B cell (primary cell): Measurements from ENCODE around the gene LRP2. TPM values are rescaled to one million over a fixed set of nuclear protein-coding genes. Genes with fewer than 3 reads are reported as not detected.
"Not testable (repeated sequence)": the region's sequence is repeated elsewhere in the genome, so short reads cannot be mapped to it uniquely, and the experiment has no call there.

Experiments used
- ATAC-seq: fragments of 200-7000 bp; cut with Tn5 transposase; one replicate; pipeline ENCODE4 v1.10.0; 2021; ENCODE audit warnings: low read depth, mild to moderate bottlenecking, moderate number of reproducible peaks, moderate library complexity
- CTCF ChIA-PET: fragments of 350-600 bp; sonication (Branson Sonifier 250); formaldehyde crosslinking; loops from one replicate; lab custom pipeline; 2021; ENCODE audit warnings: antibody characterized with exemption, inconsistent platforms; lab: Charles Lee
- POLR2A ChIA-PET: fragments of 350-600 bp; sonication (Branson Sonifier 250); formaldehyde crosslinking; loops from one replicate; lab custom pipeline; 2021; ENCODE audit warnings: antibody characterized with exemption; lab: Charles Lee
- DNase-seq: peaks from one replicate; pipeline ENCODE4 v3.0.0; 2013
- H2AFZ ChIP-seq: 2 replicates; pipeline ENCODE4 v1.6.1; 2012; ENCODE audit warnings: mild to moderate bottlenecking, low read depth, low read length; ENCODE audit not compliant: insufficient read depth, poor library complexity, severe bottlenecking
- H3K27ac ChIP-seq, 2 donors: 1 replicate in 1 of 2; 2 replicates in 1 of 2; pipeline ENCODE4 v1.5.1; 2012 to 2013; ENCODE audit warnings: low read length in 2 of 2, mild to moderate bottlenecking in 2 of 2, moderate library complexity in 1 of 2
- H3K27me3 ChIP-seq, 4 experiments: fragments of 200-600 bp in 1 of 4; sonication (generic) in 1 of 4; replicated peaks in 1 of 4; 1 replicate in 2 of 4; 2 replicates in 2 of 4; pipeline versions ENCODE4 v1.6.1 to v1.7.0; 2013 to 2016; ENCODE audit warnings: low read length in 3 of 4, mild to moderate bottlenecking in 2 of 4, mixed read lengths in 1 of 4, moderate library complexity in 1 of 4; ENCODE audit not compliant: insufficient read depth in 4 of 4, control insufficient read depth in 3 of 4; ENCODE audit errors: control extremely low read depth in 1 of 4
- H3K36me3 ChIP-seq, 2 experiments: replicated peaks in 1 of 2; 1 replicate in 1 of 2; 2 replicates in 1 of 2; pipeline versions ENCODE4 v1.6.1 to v1.7.1; 2013; ENCODE audit warnings: low read length in 1 of 2; ENCODE audit not compliant: insufficient read depth in 2 of 2, control insufficient read depth in 1 of 2; ENCODE audit errors: control extremely low read depth in 1 of 2, extremely low read depth in 1 of 2
- H3K4me1 ChIP-seq, 2 donors: fragments of 200-600 bp in 1 of 2; sonication (generic) in 1 of 2; 1 replicate in 1 of 2; 2 replicates in 1 of 2; pipeline versions ENCODE4 v1.5.1 to v1.6.1; 2013 to 2017; ENCODE audit warnings: low read length in 2 of 2; ENCODE audit not compliant: control insufficient read depth in 2 of 2, insufficient read depth in 2 of 2
- H3K4me2 ChIP-seq: replicated peaks from 2 replicates; pipeline ENCODE3; 2012; ENCODE audit warnings: mild to moderate bottlenecking, low read depth, low read length; ENCODE audit not compliant: poor library complexity, severe bottlenecking
- H3K4me3 ChIP-seq, 5 experiments: fragments of 200-600 bp in 1 of 5; sonication (generic) in 1 of 5; 1 replicate in 3 of 5; 2 replicates in 2 of 5; pipeline versions ENCODE4 v1.5.1 to v1.7.0; 2011 to 2016; ENCODE audit warnings: low read length in 4 of 5, mild to moderate bottlenecking in 4 of 5, low read depth in 2 of 5, control low read depth in 1 of 5, moderate library complexity in 1 of 5; ENCODE audit not compliant: insufficient read depth in 1 of 5; ENCODE audit errors: control extremely low read depth in 1 of 5, extremely low read depth in 1 of 5
- H3K79me2 ChIP-seq: fragments of 200-600 bp; sonication (generic); one replicate; pipeline ENCODE4 v1.6.0; 2016; ENCODE audit warnings: low read length; ENCODE audit not compliant: control insufficient read depth, insufficient read depth
- H3K9ac ChIP-seq: fragments of 200-600 bp; sonication (generic); 2 replicates; pipeline ENCODE4 v1.6.1; 2017; ENCODE audit warnings: mild to moderate bottlenecking, low read length, moderate library complexity
- H3K9me3 ChIP-seq, 3 donors: one replicate each; pipeline versions ENCODE4 v1.6.1 to v1.7.1; 2013; ENCODE audit warnings: low read length in 2 of 3; ENCODE audit not compliant: control insufficient read depth in 2 of 3, insufficient read depth in 1 of 3; ENCODE audit errors: control extremely low read depth in 1 of 3
- H4K20me1 ChIP-seq: 2 replicates; pipeline ENCODE4 v1.6.0; 2012; ENCODE audit warnings: mild to moderate bottlenecking, low read length; ENCODE audit not compliant: insufficient read depth, control insufficient read depth, poor library complexity, severe bottlenecking
- H3K27ac Mint-ChIP-seq: one replicate; pipeline ENCODE4 v1.8.0; 2021; ENCODE audit warnings: mixed read lengths
- H3K27me3 Mint-ChIP-seq: one replicate; pipeline ENCODE4 v1.8.0; 2021; ENCODE audit warnings: mixed read lengths
- H3K4me1 Mint-ChIP-seq: one replicate; pipeline ENCODE4 v1.8.0; 2021; ENCODE audit warnings: mixed read lengths
- H3K4me3 Mint-ChIP-seq: one replicate; pipeline ENCODE4 v1.8.0; 2021; ENCODE audit warnings: mixed read lengths
- H3K9me3 Mint-ChIP-seq: one replicate; pipeline ENCODE4 v1.8.0; 2022; ENCODE audit warnings: mixed read lengths; ENCODE audit not compliant: insufficient read depth
- EZH2 ChIP-seq: IDR thresholded peaks from 2 replicates; pipeline ENCODE4 v1.6.1; 2012; ENCODE audit warnings: borderline replicate concordance, low read depth, mild to moderate bottlenecking, moderate library complexity, low read length; ENCODE audit not compliant: insufficient read depth, poor library complexity, severe bottlenecking
- WGBS: methylation state at CpG from one replicate; pipeline ENCODE4 v1.1.5; 2013; ENCODE audit warnings: missing lambda C conversion rate; ENCODE audit not compliant: insufficient coverage; 5-methylcytosine and 5-hydroxymethylcytosine counted together
- intact Hi-C: fragments of 100-400 bp; cut with micrococcal nuclease; formaldehyde crosslinking; loops from one replicate; pipeline ENCODE4 v1.10.0; 2022
- polyA plus RNA-seq: library from polyadenylated mRNA; depleted of rRNA; stranded (reverse); fragments of >200 nt; gene quantifications from 2 replicates; pipeline ENCODE4 v1.2.3, GENCODE V29; 2012
- total RNA-seq, 2 donors: library from RNA; stranded (reverse); fragments of 120-200 nt in 1 of 2; gene quantifications; 1 replicate in 1 of 2; 2 replicates in 1 of 2; pipeline versions ENCODE4 v1.2.3 to v1.2.4, GENCODE V29; 2013 to 2022
- TF ChIP-seq, protein P1 (sequence below): fragments of 200-600 bp; IDR thresholded peaks from one replicate; pipeline ENCODE4 v1.8.0; 2022; ENCODE audit warnings: antibody characterized with exemption, mild to moderate bottlenecking

Gene LRP2
- total and polyA plus RNA-seq, 2 donors (not counting 1 experiment from before 2014, with no cell fraction given), result not detected

DNA sequence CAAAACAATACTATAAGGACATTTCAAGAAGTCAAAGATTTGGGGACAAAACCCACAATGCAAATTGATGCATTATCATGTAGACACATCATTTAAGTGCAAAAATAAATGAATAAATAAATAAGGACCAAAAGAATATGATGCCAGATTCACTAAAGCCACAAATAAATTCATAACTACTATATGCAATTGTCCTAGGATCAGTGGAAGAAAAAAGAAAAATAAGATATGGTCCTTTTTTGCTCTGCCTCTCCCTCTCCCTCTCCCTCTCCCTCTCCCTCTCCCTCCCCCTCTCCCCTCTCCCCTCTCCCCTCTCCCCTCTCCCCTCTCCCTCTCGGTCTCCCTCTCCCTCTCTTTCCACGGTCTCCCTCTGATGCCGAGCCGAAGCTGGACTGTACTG, 36.4 kb downstream of the LRP2 start:
- H3K27me3 ChIP-seq, H3K4me3 ChIP-seq, DNase-seq, H3K27ac Mint-ChIP-seq, H3K9me3 Mint-ChIP-seq, H3K4me2 ChIP-seq, ATAC-seq, POLR2A ChIA-PET, H3K27ac ChIP-seq, H4K20me1 ChIP-seq, H3K79me2 ChIP-seq, H3K4me1 ChIP-seq, H3K36me3 ChIP-seq, H2AFZ ChIP-seq, H3K4me3 Mint-ChIP-seq, H3K27me3 Mint-ChIP-seq, intact Hi-C loops, CTCF ChIA-PET, H3K4me1 Mint-ChIP-seq, H3K9me3 ChIP-seq, H3K9ac ChIP-seq: not testable (repeated sequence)
- WGBS, result no CpG with 5 or more reads among the region's 4 CpGs

DNA sequence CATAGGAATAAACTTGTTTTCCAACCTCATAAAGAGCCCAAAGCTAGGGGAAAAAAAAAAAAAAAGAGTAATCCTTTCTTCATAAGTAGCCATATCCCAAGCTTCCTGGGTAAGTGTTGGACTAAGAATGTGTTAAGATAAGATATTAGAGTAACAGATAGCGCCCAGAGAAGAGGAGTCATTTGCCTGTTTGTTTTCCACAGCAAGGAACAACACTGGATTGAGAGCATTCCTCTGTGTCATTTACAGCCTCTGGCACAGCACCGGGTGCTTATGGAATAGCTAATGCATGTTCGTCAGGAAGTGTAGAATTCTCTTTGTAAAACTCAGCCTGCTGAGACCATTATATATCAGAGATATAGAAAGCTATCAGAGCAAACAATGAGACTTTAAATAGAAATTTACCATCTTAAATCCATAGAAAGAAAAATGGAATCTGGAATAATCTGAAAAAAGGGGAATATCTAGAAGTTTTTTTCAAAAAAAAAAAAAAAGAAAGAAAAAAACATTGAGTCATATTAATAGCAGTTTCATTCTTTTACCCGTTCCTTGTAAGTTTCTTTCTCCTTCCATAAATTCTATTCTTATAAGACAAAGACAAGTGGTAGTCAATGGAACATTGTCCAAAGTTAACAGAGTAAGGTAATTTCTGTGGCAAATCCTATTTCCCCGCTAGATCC, 37.6 kb downstream of the LRP2 start:
- no peak overlapping the region for H3K4me3 Mint-ChIP-seq
- ChIA-PET CTCF (no interaction called here), POLR2A (no interaction called here)
- Histone ChIP-seq H3K4me2 (no peak overlapping the region), H4K20me1 (no peaks in the 10 kb centered on the region), H3K9ac (no peak overlapping the region), H3K4me3 (no peak overlapping the region), H3K27ac (no peak overlapping the region), H3K9me3 (no peaks in the 10 kb centered on the region), H2AFZ (no peak overlapping the region), H3K27me3 (no peaks in the 10 kb centered on the region), H3K79me2 (no peaks in the 10 kb centered on the region), H3K36me3 (no peaks in the 10 kb centered on the region), H3K4me1 (no peaks in the 10 kb centered on the region)
- ATAC-seq (no peak), DNase-seq (no peak)
- WGBS, result 80% methylated on average over 1 of the region's 5 CpGs
- H3K4me1 Mint-ChIP-seq, result no peaks in the 10 kb centered on the region
- no peaks in the 10 kb centered on the region for H3K9me3 Mint-ChIP-seq
- no peak overlapping the region for H3K27ac Mint-ChIP-seq
- intact Hi-C loops, result no loop called here
- peaks cover 7% of the 10 kb centered on the region for H3K27me3 Mint-ChIP-seq
- TF ChIP-seq, protein P1, sequence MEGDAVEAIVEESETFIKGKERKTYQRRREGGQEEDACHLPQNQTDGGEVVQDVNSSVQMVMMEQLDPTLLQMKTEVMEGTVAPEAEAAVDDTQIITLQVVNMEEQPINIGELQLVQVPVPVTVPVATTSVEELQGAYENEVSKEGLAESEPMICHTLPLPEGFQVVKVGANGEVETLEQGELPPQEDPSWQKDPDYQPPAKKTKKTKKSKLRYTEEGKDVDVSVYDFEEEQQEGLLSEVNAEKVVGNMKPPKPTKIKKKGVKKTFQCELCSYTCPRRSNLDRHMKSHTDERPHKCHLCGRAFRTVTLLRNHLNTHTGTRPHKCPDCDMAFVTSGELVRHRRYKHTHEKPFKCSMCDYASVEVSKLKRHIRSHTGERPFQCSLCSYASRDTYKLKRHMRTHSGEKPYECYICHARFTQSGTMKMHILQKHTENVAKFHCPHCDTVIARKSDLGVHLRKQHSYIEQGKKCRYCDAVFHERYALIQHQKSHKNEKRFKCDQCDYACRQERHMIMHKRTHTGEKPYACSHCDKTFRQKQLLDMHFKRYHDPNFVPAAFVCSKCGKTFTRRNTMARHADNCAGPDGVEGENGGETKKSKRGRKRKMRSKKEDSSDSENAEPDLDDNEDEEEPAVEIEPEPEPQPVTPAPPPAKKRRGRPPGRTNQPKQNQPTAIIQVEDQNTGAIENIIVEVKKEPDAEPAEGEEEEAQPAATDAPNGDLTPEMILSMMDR, result no peak
- TF ChIP-seq EZH2, result no peak
